H1 (cell line): Measurements from ENCODE around the gene CCSAP. TPM values are rescaled to one million over a fixed set of nuclear protein-coding genes. Genes with fewer than 3 reads are reported as not detected.

Source experiments
- GTF2F1 ChIP-seq: IDR thresholded peaks from 2 replicates; pipeline ENCODE4 v1.6.1; 2012; ENCODE audit warnings: low read depth, low read length, improper control_type of control experiment, borderline replicate concordance
- JUN ChIP-seq: IDR thresholded peaks from 2 replicates; pipeline ENCODE4 v1.6.1; 2011; ENCODE audit warnings: low read depth, mild to moderate bottlenecking, improper control_type of control experiment, low read length
- polyA plus RNA-seq, 7 experiments: library from polyadenylated mRNA; depleted of rRNA in 3 of 7; stranded (reverse) in 5 of 7; unstranded in 2 of 7; fragments of >200 nt in 5 of 7; fragments of 200-250 nt in 2 of 7; gene quantifications; 1 replicate in 5 of 7; 2 replicates in 1 of 7; 4 replicates in 1 of 7; pipeline versions ENCODE4 v1.2.1 to v1.2.3, GENCODE V29; 2011 to 2013; ENCODE audit warnings: missing spikeins in 2 of 7, mixed read lengths in 2 of 7
- total RNA-seq: library from RNA; stranded (reverse); fragmentation: NEBNext Ultra II Directional; extraction: Animal tissue kit (Norgen Biotek cat#: 25700); gene quantifications from 2 replicates; pipeline ENCODE4 v1.2.1, GENCODE V29; 2021
- TF ChIP-seq, protein P1 (sequence below): IDR thresholded peaks from 2 replicates; pipeline ENCODE4 v1.6.1; 2012; ENCODE audit warnings: low read length, inconsistent platforms
- TF ChIP-seq, protein P2 (sequence below), 3 experiments: IDR thresholded peaks; 1 replicate in 2 of 3; 2 replicates in 1 of 3; pipeline versions ENCODE4 v1.5.1 to v1.6.1; 2011; ENCODE audit warnings: low read length in 3 of 3, mild to moderate bottlenecking in 3 of 3, inconsistent platforms in 2 of 3, low read depth in 1 of 3, moderate library complexity in 1 of 3; ENCODE audit not compliant: insufficient read depth in 1 of 3; ENCODE audit errors: control extremely low read depth in 1 of 3

The CCSAP gene
- total and polyA plus RNA-seq, 2 of the 8 experiments (the other 6 are each of a cell fraction or from before 2014, with no cell fraction given) = 3.5 to 17.2 TPM

DNA sequence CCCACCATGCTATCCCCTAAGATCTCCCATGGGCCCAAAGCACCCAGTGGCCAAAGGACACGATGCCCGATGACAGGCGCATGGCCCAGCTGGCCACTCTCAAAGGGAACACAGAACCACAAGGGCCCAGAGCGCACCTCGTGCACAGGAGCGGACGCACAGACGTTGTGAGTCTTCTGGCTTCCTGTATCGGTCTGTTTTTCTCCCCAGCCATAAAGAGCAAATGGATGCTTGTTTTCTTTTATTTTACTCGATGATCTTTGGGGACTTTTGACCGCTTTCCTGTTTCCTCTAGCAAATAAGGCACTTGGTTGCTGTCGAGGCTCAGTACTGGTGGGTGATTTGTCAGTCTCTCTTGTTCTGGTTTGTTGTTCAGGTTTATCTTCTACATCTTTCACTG is 16.2 kb downstream of the CCSAP start (continued):
- TF ChIP-seq, protein P1, sequence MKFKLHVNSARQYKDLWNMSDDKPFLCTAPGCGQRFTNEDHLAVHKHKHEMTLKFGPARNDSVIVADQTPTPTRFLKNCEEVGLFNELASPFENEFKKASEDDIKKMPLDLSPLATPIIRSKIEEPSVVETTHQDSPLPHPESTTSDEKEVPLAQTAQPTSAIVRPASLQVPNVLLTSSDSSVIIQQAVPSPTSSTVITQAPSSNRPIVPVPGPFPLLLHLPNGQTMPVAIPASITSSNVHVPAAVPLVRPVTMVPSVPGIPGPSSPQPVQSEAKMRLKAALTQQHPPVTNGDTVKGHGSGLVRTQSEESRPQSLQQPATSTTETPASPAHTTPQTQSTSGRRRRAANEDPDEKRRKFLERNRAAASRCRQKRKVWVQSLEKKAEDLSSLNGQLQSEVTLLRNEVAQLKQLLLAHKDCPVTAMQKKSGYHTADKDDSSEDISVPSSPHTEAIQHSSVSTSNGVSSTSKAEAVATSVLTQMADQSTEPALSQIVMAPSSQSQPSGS = no peak
- no peak for TF ChIP-seq GTF2F1
- TF ChIP-seq, protein P2, sequence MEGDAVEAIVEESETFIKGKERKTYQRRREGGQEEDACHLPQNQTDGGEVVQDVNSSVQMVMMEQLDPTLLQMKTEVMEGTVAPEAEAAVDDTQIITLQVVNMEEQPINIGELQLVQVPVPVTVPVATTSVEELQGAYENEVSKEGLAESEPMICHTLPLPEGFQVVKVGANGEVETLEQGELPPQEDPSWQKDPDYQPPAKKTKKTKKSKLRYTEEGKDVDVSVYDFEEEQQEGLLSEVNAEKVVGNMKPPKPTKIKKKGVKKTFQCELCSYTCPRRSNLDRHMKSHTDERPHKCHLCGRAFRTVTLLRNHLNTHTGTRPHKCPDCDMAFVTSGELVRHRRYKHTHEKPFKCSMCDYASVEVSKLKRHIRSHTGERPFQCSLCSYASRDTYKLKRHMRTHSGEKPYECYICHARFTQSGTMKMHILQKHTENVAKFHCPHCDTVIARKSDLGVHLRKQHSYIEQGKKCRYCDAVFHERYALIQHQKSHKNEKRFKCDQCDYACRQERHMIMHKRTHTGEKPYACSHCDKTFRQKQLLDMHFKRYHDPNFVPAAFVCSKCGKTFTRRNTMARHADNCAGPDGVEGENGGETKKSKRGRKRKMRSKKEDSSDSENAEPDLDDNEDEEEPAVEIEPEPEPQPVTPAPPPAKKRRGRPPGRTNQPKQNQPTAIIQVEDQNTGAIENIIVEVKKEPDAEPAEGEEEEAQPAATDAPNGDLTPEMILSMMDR (IDR thresholded peaks at IDR 0.05; ENCODE audit: control extremely low read depth in 1 of 3, insufficient read depth in 1 of 3, low read depth in 1 of 3, low read length in 3 of 3) = no peak
- no peak for TF ChIP-seq JUN
